Effector memory CD4-positive, alpha-beta T cell (primary cell): ENCODE data around the gene IAH1.
"Not testable (repeated sequence)": the region's sequence is repeated elsewhere in the genome, so short reads cannot be mapped to it uniquely, and the experiment has no call there.

Experiments used
- DNase-seq, 3 donors: peaks; one replicate each; pipeline ENCODE4 v3.0.0-alpha.2; 2020
- H3K27ac ChIP-seq: 2 replicates; pipeline ENCODE4 v1.7.0; 2013; ENCODE audit warnings: mild to moderate bottlenecking, low read length, moderate library complexity; ENCODE audit not compliant: insufficient read depth, poor library complexity, severe bottlenecking
- H3K27me3 ChIP-seq: replicated peaks from 2 replicates; pipeline ENCODE4 v1.7.0; 2013; ENCODE audit warnings: mild to moderate bottlenecking, low read length; ENCODE audit not compliant: insufficient read depth, control insufficient read depth, poor library complexity, severe bottlenecking
- H3K36me3 ChIP-seq: 2 replicates; pipeline ENCODE4 v1.7.0; 2013; ENCODE audit warnings: mild to moderate bottlenecking, low read length, moderate library complexity; ENCODE audit not compliant: control insufficient read depth, insufficient read depth
- H3K4me1 ChIP-seq: 2 replicates; pipeline ENCODE4 v1.7.0; 2013; ENCODE audit warnings: low read length, mild to moderate bottlenecking; ENCODE audit not compliant: control insufficient read depth, insufficient read depth, poor library complexity, severe bottlenecking
- H3K4me3 ChIP-seq: 2 replicates; pipeline ENCODE4 v1.7.0; 2013; ENCODE audit warnings: low read length, low read depth, mild to moderate bottlenecking; ENCODE audit not compliant: insufficient read depth, poor library complexity, severe bottlenecking
- H3K9me3 ChIP-seq: 2 replicates; pipeline ENCODE4 v1.7.0; 2013; ENCODE audit warnings: mild to moderate bottlenecking, low read length, moderate library complexity; ENCODE audit not compliant: control insufficient read depth

IAH1 gene

DNA sequence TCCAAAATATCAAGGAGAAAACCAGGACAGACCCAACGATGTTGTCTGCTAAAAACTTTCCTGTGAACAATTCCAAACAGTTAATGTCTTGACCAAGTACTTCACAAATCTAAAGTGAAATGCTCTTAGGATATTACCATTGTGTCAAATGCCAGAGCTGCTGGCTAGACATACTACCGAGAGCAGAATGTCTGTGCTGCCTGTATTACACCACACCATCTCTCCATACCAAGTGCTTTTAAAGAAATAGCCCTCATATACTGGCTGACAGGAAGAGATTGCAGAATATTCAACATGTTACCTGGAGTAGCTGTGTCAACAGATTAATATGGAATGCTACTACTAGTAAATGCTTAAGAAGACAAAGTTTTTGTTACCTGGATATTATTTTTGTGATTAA lies 18.6 kb downstream of the IAH1 start:
- Histone ChIP-seq H3K27ac (no peak overlapping the region), H3K4me3 (no peak overlapping the region), H3K27me3 (no peaks in the 10 kb centered on the region), H3K36me3 (peaks cover 68% of the 10 kb centered on the region), H3K9me3 (no peaks in the 10 kb centered on the region), H3K4me1 (no peaks in the 10 kb centered on the region)
- DNase-seq, result no peak

DNA sequence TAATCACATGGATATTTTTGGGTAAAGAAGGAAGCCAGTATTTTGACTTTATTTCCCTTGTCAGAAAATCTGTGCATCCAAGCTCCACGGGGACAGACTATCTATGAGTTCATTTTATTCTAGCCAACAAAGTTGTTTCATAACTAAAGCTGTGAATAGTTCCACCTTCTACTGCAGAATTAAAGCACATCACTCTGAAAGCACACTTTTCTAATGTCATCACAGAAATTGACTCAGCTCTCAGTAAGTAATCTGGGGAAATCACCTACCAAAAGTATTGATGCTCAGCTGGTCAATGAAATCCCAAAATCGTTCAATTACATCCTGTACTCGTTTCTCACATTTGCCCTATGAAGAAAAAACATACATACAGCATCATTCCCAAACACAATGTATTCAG lies 19.1 kb downstream of the IAH1 start:
- Histone ChIP-seq H3K36me3 (peaks cover 68% of the 10 kb centered on the region), H3K4me1 (no peaks in the 10 kb centered on the region), H3K4me3 (no peak overlapping the region), H3K27me3 (no peaks in the 10 kb centered on the region), H3K9me3 (no peaks in the 10 kb centered on the region), H3K27ac (no peak overlapping the region)
- DNase-seq, result no peak

DNA sequence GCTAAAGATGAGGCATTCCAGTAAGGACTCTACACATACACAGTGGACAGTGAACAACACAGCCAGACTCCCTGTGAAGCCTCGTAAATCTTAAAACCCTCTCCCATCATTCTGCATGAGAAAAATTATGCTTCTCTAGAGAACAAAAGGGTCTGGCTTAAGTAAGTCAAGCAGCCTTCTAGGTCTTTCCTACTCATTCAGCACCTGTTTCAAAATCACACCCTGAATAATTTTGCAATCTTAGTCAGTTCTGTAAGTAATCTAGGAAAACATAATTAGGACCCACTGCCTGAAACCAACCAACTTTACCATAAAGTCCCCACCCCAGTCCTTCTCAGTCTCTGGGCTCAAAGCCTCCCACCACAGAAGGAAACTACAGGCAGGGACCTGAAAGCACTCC lies 19.7 kb downstream of the IAH1 start:
- peaks cover 63% of the 10 kb centered on the region for H3K36me3 ChIP-seq
- no peaks in the 10 kb centered on the region for H3K27me3 ChIP-seq
- H3K27ac ChIP-seq, result no peak overlapping the region
- no peaks in the 10 kb centered on the region for H3K9me3 ChIP-seq
- no peak overlapping the region for H3K4me3 ChIP-seq
- no peak for DNase-seq
- H3K4me1 ChIP-seq, result no peaks in the 10 kb centered on the region

DNA sequence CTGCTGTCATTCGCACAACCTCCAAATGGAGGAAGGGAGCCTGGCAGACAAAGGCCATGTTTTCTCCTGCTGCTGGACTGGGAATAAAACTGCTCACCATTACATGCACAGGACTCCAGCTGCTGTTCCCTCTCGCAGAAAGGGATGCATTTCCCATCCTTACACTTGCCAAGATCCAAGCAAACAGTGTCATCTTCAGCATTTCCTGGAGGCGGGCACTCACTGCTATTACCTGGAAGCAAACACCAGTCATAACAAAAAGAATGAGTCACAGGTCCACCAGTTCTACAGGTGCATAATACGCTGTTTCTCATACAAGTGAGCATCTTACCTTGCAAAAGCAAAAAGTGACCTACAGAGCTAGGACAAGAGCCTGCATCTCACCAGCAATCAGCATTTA lies 22.7 kb downstream of the IAH1 start:
- Histone ChIP-seq H3K4me1 (no peaks in the 10 kb centered on the region), H3K4me3 (no peak overlapping the region), H3K9me3 (no peaks in the 10 kb centered on the region), H3K36me3 (peaks cover 43% of the 10 kb centered on the region), H3K27me3 (no peaks in the 10 kb centered on the region), H3K27ac (no peak overlapping the region)
- no peak for DNase-seq

DNA sequence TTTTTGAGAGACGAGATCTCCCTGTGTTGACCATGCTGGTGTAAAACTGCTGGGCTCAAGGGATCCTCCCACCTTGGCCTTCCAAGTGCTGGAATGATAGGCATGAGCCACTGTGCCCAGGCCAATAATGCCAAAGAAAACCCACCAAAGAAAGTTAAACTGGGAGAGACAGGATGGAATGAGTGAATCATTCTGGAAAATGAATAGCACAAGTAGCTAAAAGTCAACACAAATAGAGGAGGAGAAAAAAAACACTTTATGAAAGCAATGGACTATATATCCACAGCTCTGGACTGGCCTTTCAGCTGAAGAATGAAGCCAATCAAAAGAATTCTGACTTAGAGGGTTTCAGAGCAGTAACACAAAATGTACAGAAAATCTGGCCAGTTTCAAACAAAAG lies 23.9 kb downstream of the IAH1 start:
- Histone ChIP-seq H3K36me3 (peaks cover 37% of the 10 kb centered on the region), H3K9me3 (no peaks in the 10 kb centered on the region), H3K4me3 (no peak overlapping the region), H3K27me3 (no peaks in the 10 kb centered on the region), H3K4me1 (no peaks in the 10 kb centered on the region), H3K27ac (no peak overlapping the region)
- DNase-seq, result no peak

DNA sequence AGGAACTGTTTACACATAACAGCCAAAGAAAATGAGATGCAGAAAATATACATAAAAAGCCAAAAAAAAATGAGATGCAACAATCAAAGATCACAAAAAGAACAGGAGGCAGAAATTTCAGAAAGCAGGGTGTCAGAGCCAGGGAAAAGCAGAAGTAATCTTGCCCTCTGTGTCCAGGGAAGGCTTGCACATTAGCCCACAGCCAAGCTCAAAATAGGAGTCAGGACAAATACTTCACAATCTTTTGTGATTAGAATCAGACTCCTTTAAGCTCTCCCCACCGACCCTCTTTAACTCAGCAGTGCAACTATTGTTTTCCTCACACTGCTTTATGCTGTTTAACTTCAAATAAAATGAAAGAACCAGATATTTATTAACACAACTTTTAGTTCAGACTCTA lies 34.6 kb downstream of the IAH1 start:
- H3K4me3 ChIP-seq, result no peak overlapping the region
- H3K9me3 ChIP-seq, result no peaks in the 10 kb centered on the region
- no peaks in the 10 kb centered on the region for H3K27me3 ChIP-seq
- no peaks in the 10 kb centered on the region for H3K4me1 ChIP-seq
- H3K36me3 ChIP-seq, result peaks cover 57% of the 10 kb centered on the region
- DNase-seq, result no peak
- no peak overlapping the region for H3K27ac ChIP-seq

DNA sequence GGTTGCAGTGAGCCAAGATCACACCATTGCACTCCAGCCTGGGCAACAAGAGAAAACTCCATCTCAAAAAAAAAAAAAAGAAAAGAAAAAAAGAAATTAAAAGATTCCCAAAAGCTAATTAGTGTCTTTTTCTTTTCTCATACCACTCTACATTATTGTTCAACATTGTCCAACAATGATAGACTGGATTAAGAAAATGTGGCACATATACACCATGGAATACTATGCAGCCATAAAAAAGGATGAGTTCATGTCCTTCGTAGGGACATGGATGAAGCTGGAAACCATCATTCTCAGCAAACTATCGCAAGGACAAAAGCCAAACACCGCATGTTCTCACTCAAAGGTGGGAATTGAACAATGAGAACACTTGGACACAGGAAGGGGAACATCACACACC lies 39.6 kb downstream of the IAH1 start:
- peaks cover 40% of the 10 kb centered on the region for H3K36me3 ChIP-seq

DNA sequence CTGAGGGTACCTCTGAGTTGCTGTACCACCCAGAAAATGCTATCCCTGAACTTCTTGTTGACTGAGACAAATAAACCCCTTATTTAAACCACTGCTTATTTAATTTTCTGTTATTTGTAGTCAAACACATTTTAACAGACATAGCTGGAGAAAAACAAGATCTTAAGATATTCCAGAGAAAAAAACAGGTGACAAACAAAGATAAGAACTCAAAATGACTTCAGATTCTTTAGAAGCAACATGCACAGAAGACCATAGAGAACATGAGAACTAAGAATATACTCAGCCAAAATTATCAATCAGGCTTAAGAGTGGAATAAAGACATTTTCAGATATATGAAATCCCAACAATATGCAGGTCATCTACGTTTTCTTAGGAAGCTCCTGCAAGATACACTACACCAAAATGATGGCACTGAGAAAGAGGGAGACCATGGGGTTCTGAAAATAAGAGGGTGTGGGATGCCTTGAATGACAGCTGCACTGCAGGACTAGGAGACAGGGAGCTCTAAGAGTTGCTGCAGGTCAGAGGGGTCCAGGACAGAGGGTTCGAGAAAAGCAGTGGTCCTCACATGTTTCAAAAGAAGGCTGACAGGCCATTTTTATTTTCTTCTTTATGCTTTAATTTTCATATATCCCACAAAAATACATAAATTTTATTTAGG lies 42.9 kb downstream of the IAH1 start:
- Histone ChIP-seq H3K27me3 (no peaks in the 10 kb centered on the region), H3K36me3 (peaks cover 41% of the 10 kb centered on the region), H3K4me3 (no peak overlapping the region), H3K27ac (no peak overlapping the region), H3K9me3 (no peaks in the 10 kb centered on the region), H3K4me1 (no peaks in the 10 kb centered on the region)
- DNase-seq, result no peak

More for the DNA sequence above, 39.6 kb downstream of the IAH1 start:
- not testable (repeated sequence) for H3K4me3 ChIP-seq, DNase-seq, H3K27me3 ChIP-seq, H3K27ac ChIP-seq, H3K9me3 ChIP-seq, H3K4me1 ChIP-seq

DNA sequence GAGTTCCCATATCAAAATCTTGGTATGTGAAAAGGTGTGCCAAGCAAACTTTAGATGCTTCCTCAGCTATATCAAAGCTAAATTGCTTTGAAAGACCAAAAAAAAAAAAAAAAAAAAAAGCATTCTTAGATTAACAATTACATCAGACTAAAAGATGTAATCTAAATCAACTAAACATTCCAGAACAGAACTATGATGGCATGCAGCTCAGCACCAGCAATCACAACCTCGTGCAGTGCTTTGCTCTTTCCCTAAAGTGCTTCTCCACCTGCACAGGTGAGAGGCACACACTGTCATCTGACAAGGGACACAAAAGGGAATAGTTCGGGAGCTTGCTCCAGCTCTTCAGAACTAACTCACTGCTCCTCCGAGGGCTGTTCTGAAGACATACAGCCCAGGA lies 43.8 kb downstream of the IAH1 start:
- no peak overlapping the region for H3K27ac ChIP-seq
- no peak for DNase-seq
- no peaks in the 10 kb centered on the region for H3K9me3 ChIP-seq
- H3K4me1 ChIP-seq, result no peaks in the 10 kb centered on the region
- peaks cover 42% of the 10 kb centered on the region for H3K36me3 ChIP-seq
- no peak overlapping the region for H3K4me3 ChIP-seq
- H3K27me3 ChIP-seq, result no peaks in the 10 kb centered on the region

DNA sequence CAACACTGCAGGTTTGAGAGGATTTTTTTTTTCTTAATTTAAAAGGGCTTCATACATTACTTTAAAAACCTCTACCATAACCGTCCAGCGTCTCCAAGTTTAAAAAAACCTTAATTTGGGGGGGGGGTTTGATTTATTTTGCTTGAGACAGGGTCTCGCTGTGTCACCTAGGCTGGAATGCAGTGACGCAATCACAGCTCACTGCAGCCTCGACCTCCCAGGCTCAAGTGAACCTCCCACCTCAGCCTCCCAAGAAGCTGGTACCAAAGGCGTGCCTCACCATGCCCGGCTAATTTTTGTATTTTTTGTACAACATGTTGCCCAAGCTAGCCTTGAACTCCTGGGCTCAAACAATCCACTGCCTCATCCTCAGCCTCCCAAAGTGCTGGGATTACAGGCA lies 44.4 kb downstream of the IAH1 start:
- Histone ChIP-seq H3K4me1 (no peaks in the 10 kb centered on the region), H3K27me3 (no peaks in the 10 kb centered on the region), H3K27ac (no peak overlapping the region), H3K9me3 (no peaks in the 10 kb centered on the region), H3K4me3 (no peak overlapping the region), H3K36me3 (peaks cover 42% of the 10 kb centered on the region)
- no peak for DNase-seq
